GM19328 (cell line): ENCODE results near the gene FMNL2.
"Not testable (repeated sequence)": the region's sequence is repeated elsewhere in the genome, so short reads cannot be mapped to it uniquely, and the experiment has no call there.

ENCODE experiments used
- ATAC-seq: cut with Tn5 transposase; IDR thresholded peaks from one replicate; pipeline ENCODE4 v1.9.1; 2021; ENCODE audit warnings: mild to moderate bottlenecking, moderate library complexity; ENCODE audit not compliant: unreplicated experiment

Gene FMNL2

GRCh38 chr2:152466041-152466440, 131.1 kb downstream of the FMNL2 start:
- no peak for ATAC-seq

- ATAC-seq, result peak; percentile 94
Observed at GRCh38 chr2:152466980-152467676, 132.2 kb downstream of the FMNL2 start.

GRCh38 chr2:152467677-152468410, 132.9 kb downstream of the FMNL2 start:
- no peak for ATAC-seq

- ATAC-seq, result no peak
Observed at GRCh38 chr2:152468899-152469692, 134.1 kb downstream of the FMNL2 start.

- no peak for ATAC-seq
Observed at GRCh38 chr2:152470861-152471854, 136.2 kb downstream of the FMNL2 start.

GRCh38 chr2:152472481-152472887, 137.5 kb downstream of the FMNL2 start:
- ATAC-seq, result no peak

- ATAC-seq, result no peak
Observed at GRCh38 chr2:152473151-152473857, 138.3 kb downstream of the FMNL2 start.

GRCh38 chr2:152474523-152474922, 139.5 kb downstream of the FMNL2 start:
- not testable (repeated sequence) for ATAC-seq

GRCh38 chr2:152475982-152476381, 141.0 kb downstream of the FMNL2 start:
- no peak for ATAC-seq

GRCh38 chr2:152477347-152478092, 142.5 kb downstream of the FMNL2 start:
- ATAC-seq, result no peak

GRCh38 chr2:152479282-152479681, 144.3 kb downstream of the FMNL2 start:
- ATAC-seq, result no peak

GRCh38 chr2:152480821-152481399, 145.9 kb downstream of the FMNL2 start:
- ATAC-seq, result no peak

GRCh38 chr2:152481881-152482583, 147.1 kb downstream of the FMNL2 start:
- ATAC-seq, result no peak

- no peak for ATAC-seq
Observed at GRCh38 chr2:152483276-152484063, 148.5 kb downstream of the FMNL2 start.

GRCh38 chr2:152485954-152486736, 151.2 kb downstream of the FMNL2 start:
- no peak for ATAC-seq

GRCh38 chr2:152486737-152487400, 151.9 kb downstream of the FMNL2 start:
- ATAC-seq, result no peak
